H7 (cell line): ENCODE results near the gene ZNF490. TPM values are rescaled to one million over a fixed set of nuclear protein-coding genes. Genes with fewer than 3 reads are reported as not detected.

Experiments used
- total RNA-seq: library from RNA; depleted of rRNA; stranded (reverse); fragments of >200 nt; shearing (Covaris generic); gene quantifications from 2 replicates; pipeline ENCODE4 v1.2.3, GENCODE V29; 2014; rRNA removed

Gene ZNF490
- total RNA-seq, 1 experiment from 2014 or later: 3.1 TPM

Other genes with a start within 250 kb of the ZNF490 start
- not detected in 2 replicates for gene ZNF442, start 245.1 kb downstream of the ZNF490 start, total RNA-seq
- not detected in 2 replicates for gene ZNF799, start 209.5 kb downstream of the ZNF490 start, total RNA-seq
- 0.24 and 0.41 TPM in 2 replicates for gene ZNF443, start 169.8 kb downstream of the ZNF490 start, total RNA-seq
- 0.30 and 0.42 TPM in 2 replicates for gene ZNF709, start 126.0 kb downstream of the ZNF490 start, total RNA-seq
- 2.7 and 3.5 TPM in 2 replicates for gene ZNF564, start 59.3 kb downstream of the ZNF490 start, total RNA-seq
- gene ZNF791, start 107 bp upstream of the ZNF490 start, total RNA-seq: 7.4 and 10.2 TPM in 2 replicates
- gene MAN2B1, start 55.9 kb upstream of the ZNF490 start, total RNA-seq: 58.4 and 71.2 TPM in 2 replicates
- gene WDR83, start 56.0 kb upstream of the ZNF490 start, total RNA-seq: 11.6 and 12.5 TPM in 2 replicates
- gene DHPS, start 71.1 kb upstream of the ZNF490 start, total RNA-seq: 83.1 and 86.4 TPM in 2 replicates
- not detected in 2 replicates for gene GNG14, start 77.2 kb upstream of the ZNF490 start, total RNA-seq
- 15.3 and 21.2 TPM in 2 replicates for gene FBXW9, start 85.8 kb upstream of the ZNF490 start, total RNA-seq
- 34.1 and 48.9 TPM in 2 replicates for gene TNPO2, start 113.1 kb upstream of the ZNF490 start, total RNA-seq
- 186 and 218 TPM in 2 replicates for gene TRIR, start 123.9 kb upstream of the ZNF490 start, total RNA-seq
- gene GET3, start 126.7 kb upstream of the ZNF490 start, total RNA-seq: 113 and 166 TPM in 2 replicates
- 0.37 and 1.5 TPM in 2 replicates for gene BEST2, start 141.0 kb upstream of the ZNF490 start, total RNA-seq
- gene HOOK2, start 164.7 kb upstream of the ZNF490 start, total RNA-seq: 15.4 and 30.4 TPM in 2 replicates
- gene JUNB, start 180.7 kb upstream of the ZNF490 start, total RNA-seq: 10.0 and 22.6 TPM in 2 replicates
- gene PRDX2, start 191.0 kb upstream of the ZNF490 start, total RNA-seq: 508 and 571 TPM in 2 replicates
- not detected in 2 replicates for gene THSD8, start 191.3 kb upstream of the ZNF490 start, total RNA-seq
- 85.4 and 104 TPM in 2 replicates for gene RNASEH2A, start 195.8 kb upstream of the ZNF490 start, total RNA-seq
- 1.3 TPM in 2 replicates for gene RTBDN, start 223.8 kb upstream of the ZNF490 start, total RNA-seq
- 5.5 and 7.0 TPM in 2 replicates for gene MAST1, start 227.7 kb upstream of the ZNF490 start, total RNA-seq